ENCODE results near the gene TNF. TPM values are rescaled to one million over a fixed set of nuclear protein-coding genes. Genes with fewer than 3 reads are reported as not detected.

Gene TNF
- total and polyA plus RNA-seq, 5 donors = 0.23 to 0.71 (median 0.42) TPM

- H3K4me3 ChIP-seq (ENCODE audit: low read length) = no peak overlapping the region
- DNase-seq (no peak), ATAC-seq (peak in 1 of 2 donors; percentile 56)
- 20% methylated on average over 2 of the region's 2 CpGs for WGBS
- no peaks in the 10 kb centered on the region for H3K27me3 ChIP-seq (ENCODE audit: control insufficient read depth, insufficient read depth)
- H3K4me1 ChIP-seq (ENCODE audit: control insufficient read depth, insufficient read depth, low read length) = no peaks in the 10 kb centered on the region
- intact Hi-C loops (cut with DNase I) = loop anchor here in 3 of 4 donors (5.0 kb wide), 1 partner anchor 50 kb away; the partner anchor contains the start of genes ATP6V1G2 (in 3 of the 3) and NFKBIL1 (in 3 of the 3)
- no peaks in the 10 kb centered on the region for H3K9me3 ChIP-seq (ENCODE audit: control insufficient read depth, low read length)
- H3K27ac ChIP-seq (ENCODE audit: low read length) = no peak overlapping the region
Observed at GRCh38 chr6:31597006-31597405, 21.6 kb downstream of the TNF start.

- ATAC-seq (no peak), DNase-seq (no peak)
- Histone ChIP-seq H3K4me3 (ENCODE audit: low read length) (no peak overlapping the region), H3K4me1 (ENCODE audit: control insufficient read depth, insufficient read depth, low read length) (no peaks in the 10 kb centered on the region), H3K9me3 (ENCODE audit: control insufficient read depth, low read length) (no peaks in the 10 kb centered on the region), H3K27me3 (ENCODE audit: control insufficient read depth, insufficient read depth) (no peaks in the 10 kb centered on the region), H3K27ac (ENCODE audit: low read length) (no peak overlapping the region)
- 96% methylated on average over 1 of the region's 1 CpG for WGBS
- intact Hi-C loops (cut with DNase I) = no loop called here
Observed at GRCh38 chr6:31607317-31607716, 32.0 kb downstream of the TNF start.

DNA sequence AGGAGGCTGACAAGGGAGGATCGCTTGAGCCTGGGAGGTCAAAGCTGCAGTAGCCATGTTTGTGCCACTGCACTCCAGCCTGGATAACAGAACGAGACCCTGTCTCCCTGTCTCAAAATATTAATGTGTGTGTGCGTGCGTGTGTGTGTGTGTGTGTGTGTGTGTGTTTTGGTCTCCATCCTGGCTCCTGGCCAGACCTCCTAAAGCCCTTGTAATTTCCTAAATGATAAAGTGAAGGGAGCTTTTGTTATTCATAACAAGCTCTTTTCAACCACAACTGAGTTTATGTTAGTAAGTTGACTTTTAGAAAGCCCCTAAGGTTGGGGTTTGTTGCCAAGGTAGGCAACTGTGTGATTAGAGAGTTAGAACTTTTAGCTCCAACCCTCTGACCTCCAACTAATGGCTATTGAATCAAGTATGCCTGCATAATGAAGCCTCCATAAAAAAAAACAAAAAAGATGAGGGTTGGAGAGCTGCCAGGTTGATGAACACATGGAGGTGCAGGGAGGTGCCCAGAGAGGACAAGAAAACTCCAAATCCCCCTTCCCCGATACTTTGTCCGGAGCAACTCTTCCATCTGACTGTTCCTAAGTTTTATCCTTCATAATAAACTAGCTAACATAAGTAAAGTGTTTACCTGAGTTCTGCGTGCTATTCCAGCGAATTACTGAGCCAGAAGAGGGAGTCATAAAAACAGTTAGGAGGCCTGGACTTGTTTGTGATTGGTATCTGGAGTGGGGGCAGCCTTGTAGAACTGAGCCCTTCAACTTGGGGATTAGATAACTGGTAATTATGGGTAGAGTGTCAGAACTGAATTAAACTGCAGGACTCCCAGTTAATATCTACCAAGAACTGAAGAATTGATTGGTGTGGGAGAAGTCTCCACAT is 34.4 kb downstream of the TNF start:
- intact Hi-C loops (cut with DNase I) = no loop called here
- H3K9me3 ChIP-seq (ENCODE audit: control insufficient read depth, low read length) = no peaks in the 10 kb centered on the region
- ATAC-seq (no peak), DNase-seq (no peak)
- 69% methylated on average over 8 of the region's 8 CpGs for WGBS
- H3K4me1 ChIP-seq (ENCODE audit: control insufficient read depth, insufficient read depth, low read length) = no peaks in the 10 kb centered on the region
- no peak overlapping the region for H3K27ac ChIP-seq (ENCODE audit: low read length)
- H3K27me3 ChIP-seq (ENCODE audit: control insufficient read depth, insufficient read depth) = no peaks in the 10 kb centered on the region
- no peak overlapping the region for H3K4me3 ChIP-seq (ENCODE audit: low read length)

GRCh38 chr6:31610968-31611367 is 35.6 kb downstream of the TNF start:
- Histone ChIP-seq H3K4me3 (ENCODE audit: low read length) (no peak overlapping the region), H3K27me3 (ENCODE audit: control insufficient read depth, insufficient read depth) (no peaks in the 10 kb centered on the region), H3K4me1 (ENCODE audit: control insufficient read depth, insufficient read depth, low read length) (no peaks in the 10 kb centered on the region), H3K9me3 (ENCODE audit: control insufficient read depth, low read length) (no peaks in the 10 kb centered on the region), H3K27ac (ENCODE audit: low read length) (no peak overlapping the region)
- DNase-seq = no peak
- intact Hi-C loops (cut with DNase I) = no loop called here
- 68% methylated on average over 4 of the region's 4 CpGs for WGBS
- no peak for ATAC-seq

GRCh38 chr6:31614075-31614619 is 38.8 kb downstream of the TNF start:
- intact Hi-C loops (cut with DNase I) = no loop called here
- DNase-seq (no peak), ATAC-seq (peak in 1 of 2 donors; percentile 49)
- 68% methylated on average over 8 of the region's 8 CpGs for WGBS
- H3K4me1 ChIP-seq (ENCODE audit: control insufficient read depth, insufficient read depth, low read length) = no peaks in the 10 kb centered on the region
- H3K9me3 ChIP-seq (ENCODE audit: control insufficient read depth, low read length) = no peaks in the 10 kb centered on the region
- H3K4me3 ChIP-seq (ENCODE audit: low read length) = no peak overlapping the region
- no peak overlapping the region for H3K27ac ChIP-seq (ENCODE audit: low read length)
- no peaks in the 10 kb centered on the region for H3K27me3 ChIP-seq (ENCODE audit: control insufficient read depth, insufficient read depth)

GRCh38 chr6:31614684-31615578 is 39.6 kb downstream of the TNF start, which contains the start of gene AIF1:
Gene AIF1, plus strand, starts transcription at chr6:31615234. Its CDS starts 96 bp downstream, at chr6:31615330.
- Histone ChIP-seq H3K27me3 (ENCODE audit: control insufficient read depth, insufficient read depth) (no peaks in the 10 kb centered on the region), H3K4me1 (ENCODE audit: control insufficient read depth, insufficient read depth, low read length) (no peaks in the 10 kb centered on the region), H3K9me3 (ENCODE audit: control insufficient read depth, low read length) (no peaks in the 10 kb centered on the region), H3K27ac (ENCODE audit: low read length) (no peak within 1 kb of the TSS), H3K4me3 (ENCODE audit: low read length) (peak within 1 kb of the TSS; percentile 4)
- 54% methylated on average over 6 of the region's 6 CpGs for WGBS
- intact Hi-C loops (cut with DNase I) = no loop called here
- ATAC-seq (no peak), DNase-seq (no peak)

DNA sequence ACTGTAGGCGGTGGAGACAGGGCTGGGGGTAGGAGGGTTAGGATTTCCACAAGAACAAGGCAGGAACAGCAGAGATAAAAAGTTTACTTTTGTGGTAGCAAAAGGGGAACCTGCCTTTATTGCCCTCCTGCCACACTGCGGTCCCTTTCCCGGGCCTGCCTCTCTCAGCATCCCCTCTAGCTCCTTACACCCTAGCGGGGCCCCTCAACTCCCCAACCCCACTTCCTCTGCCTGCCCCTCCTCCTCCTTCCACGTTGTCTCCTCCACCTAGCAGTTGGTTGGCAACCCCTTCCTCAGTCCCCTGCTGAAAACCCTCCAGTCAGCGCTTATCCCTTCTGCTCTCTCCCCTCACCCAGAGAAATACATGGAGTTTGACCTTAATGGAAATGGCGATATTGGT is 40.4 kb downstream of the TNF start:
- DNase-seq (no peak), ATAC-seq (no peak)
- Histone ChIP-seq H3K9me3 (ENCODE audit: control insufficient read depth, low read length) (no peaks in the 10 kb centered on the region), H3K27ac (ENCODE audit: low read length) (no peak overlapping the region), H3K4me1 (ENCODE audit: control insufficient read depth, insufficient read depth, low read length) (no peaks in the 10 kb centered on the region), H3K27me3 (ENCODE audit: control insufficient read depth, insufficient read depth) (no peaks in the 10 kb centered on the region), H3K4me3 (ENCODE audit: low read length) (peak overlapping the region; percentile 4)
- WGBS = 53% methylated on average over 7 of the region's 7 CpGs
- intact Hi-C loops (cut with DNase I) = no loop called here

DNA sequence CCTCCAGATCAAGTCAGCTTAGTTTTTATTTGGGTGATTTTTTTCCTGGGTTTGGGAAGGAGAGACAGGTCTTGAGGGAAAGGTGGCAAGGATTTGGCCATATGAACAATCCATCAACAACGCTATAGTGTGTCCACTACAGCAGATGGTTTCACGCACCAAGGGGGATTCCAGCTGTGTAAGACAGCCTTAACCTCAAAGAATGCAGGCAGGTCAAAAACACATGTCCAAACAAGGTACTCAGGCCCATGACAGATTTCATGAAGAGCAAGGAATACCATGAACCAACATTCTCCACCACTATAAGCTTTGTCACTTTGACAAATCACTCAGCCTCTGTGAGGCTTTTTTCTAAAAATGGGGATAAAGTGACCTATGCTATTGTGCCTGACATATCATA is 41.6 kb downstream of the TNF start:
- Histone ChIP-seq H3K27ac (ENCODE audit: low read length) (no peak overlapping the region), H3K9me3 (ENCODE audit: control insufficient read depth, low read length) (no peaks in the 10 kb centered on the region), H3K4me1 (ENCODE audit: control insufficient read depth, insufficient read depth, low read length) (no peaks in the 10 kb centered on the region), H3K4me3 (ENCODE audit: low read length) (no peak overlapping the region), H3K27me3 (ENCODE audit: control insufficient read depth, insufficient read depth) (no peaks in the 10 kb centered on the region)
- 92% methylated on average over 2 of the region's 2 CpGs for WGBS
- DNase-seq (no peak), ATAC-seq (no peak)
- intact Hi-C loops (cut with DNase I) = no loop called here

GRCh38 chr6:31619805-31620585 is 44.6 kb downstream of the TNF start:
- intact Hi-C loops (cut with DNase I) = no loop called here

DNA sequence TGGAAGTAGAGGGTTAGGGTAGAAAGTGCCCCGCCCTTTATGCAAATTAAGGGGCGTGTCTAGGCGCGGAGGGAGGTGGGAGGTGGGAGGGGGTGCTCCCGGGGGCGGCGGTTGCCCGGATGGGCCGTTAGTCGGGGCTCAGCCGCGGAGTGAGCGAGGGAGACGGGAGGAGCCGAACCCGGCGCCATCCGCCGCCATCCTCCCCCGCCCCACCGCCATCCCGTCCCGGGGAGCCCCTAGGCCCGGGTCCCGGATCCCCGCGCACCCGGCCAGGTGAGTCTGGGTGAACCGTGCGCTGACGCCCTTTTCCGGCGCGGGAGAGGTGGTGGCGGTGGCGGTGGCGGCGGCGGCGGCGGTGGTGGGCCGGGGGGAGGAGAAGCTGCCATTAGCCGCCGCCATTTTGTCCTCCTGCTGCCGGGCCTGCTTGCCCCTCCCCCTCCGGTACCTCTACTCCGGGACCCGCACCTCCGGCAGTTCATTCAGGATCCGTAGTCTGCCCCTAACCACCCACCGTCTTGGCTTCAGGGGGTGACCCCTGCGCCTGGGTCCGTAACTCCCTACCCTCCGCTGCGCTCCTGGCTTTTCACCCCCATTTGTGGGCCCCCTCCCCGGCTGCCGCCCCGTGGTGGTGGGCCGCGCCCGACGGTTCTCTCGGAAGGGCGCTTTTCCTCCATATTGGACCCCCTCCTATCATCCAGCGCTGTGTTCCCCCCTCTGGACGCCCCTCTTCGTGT is 45.4 kb downstream of the TNF start, which contains the start of gene PRRC2A:
PRRC2A (plus strand) TSS at position 130 of the 734 bp plus-strand sequence. CDS start 2,075 bp downstream, outside the sequence.
- ATAC-seq (peak; percentile 59 to 69), DNase-seq (peak in 2 of 3 donors; percentile 90 to 95)
- H3K4me1 ChIP-seq (ENCODE audit: control insufficient read depth, insufficient read depth, low read length) = no peaks in the 10 kb centered on the region
- intact Hi-C loops (cut with DNase I) = no loop called here
- H3K27me3 ChIP-seq (ENCODE audit: control insufficient read depth, insufficient read depth) = no peaks in the 10 kb centered on the region
- H3K9me3 ChIP-seq (ENCODE audit: control insufficient read depth, low read length) = no peaks in the 10 kb centered on the region
- peak within 1 kb of the TSS; percentile 83 for H3K4me3 ChIP-seq (ENCODE audit: low read length)
- under 1% methylated on average over 65 of the region's 67 CpGs for whole genome bisulfite sequencing
- H3K27ac ChIP-seq (ENCODE audit: low read length) = peak within 1 kb of the TSS; percentile 100

More at GRCh38 chr6:31619805-31620585, 44.6 kb downstream of the TNF start:
- no peaks in the 10 kb centered on the region for H3K9me3 ChIP-seq (ENCODE audit: control insufficient read depth, low read length)
- DNase-seq (peak; percentile 98 to 99 (median 99)), ATAC-seq (peak; percentile 95 to 96)
- peak overlapping the region; percentile 49 for H3K4me3 ChIP-seq (ENCODE audit: low read length)
- WGBS = under 1% methylated on average over 50 of the region's 50 CpGs
- peak overlapping the region; percentile 100 for H3K27ac ChIP-seq (ENCODE audit: low read length)
- no peaks in the 10 kb centered on the region for H3K4me1 ChIP-seq (ENCODE audit: control insufficient read depth, insufficient read depth, low read length)
- H3K27me3 ChIP-seq (ENCODE audit: control insufficient read depth, insufficient read depth) = no peaks in the 10 kb centered on the region
